Endothelial cell (in vitro differentiated cells): ENCODE results near the gene SND1. TPM values are rescaled to one million over a fixed set of nuclear protein-coding genes. Genes with fewer than 3 reads are reported as not detected.

Experiments used
- DNase-seq: peaks from one replicate; pipeline ENCODE4 v3.0.0; 2021; ENCODE audit warnings: low spot score
- H3K27ac Mint-ChIP-seq: one replicate; pipeline ENCODE4 v1.8.0; 2021; ENCODE audit warnings: mixed read lengths, inconsistent platforms; ENCODE audit not compliant: unreplicated experiment
- H3K27me3 Mint-ChIP-seq: one replicate; pipeline ENCODE4 v1.8.0; 2021; ENCODE audit warnings: mild to moderate bottlenecking, moderate library complexity, mixed read lengths, inconsistent platforms; ENCODE audit not compliant: unreplicated experiment
- H3K36me3 Mint-ChIP-seq: one replicate; pipeline ENCODE4 v1.8.0; 2021; ENCODE audit warnings: mild to moderate bottlenecking, low read depth, mixed read lengths, inconsistent platforms; ENCODE audit not compliant: unreplicated experiment
- H3K4me1 Mint-ChIP-seq: one replicate; pipeline ENCODE4 v1.8.0; 2021; ENCODE audit warnings: mild to moderate bottlenecking, mixed read lengths, inconsistent platforms; ENCODE audit not compliant: unreplicated experiment
- H3K4me3 Mint-ChIP-seq: one replicate; pipeline ENCODE4 v1.8.0; 2021; ENCODE audit warnings: mild to moderate bottlenecking, mixed read lengths, inconsistent platforms; ENCODE audit not compliant: unreplicated experiment
- H3K9me3 Mint-ChIP-seq: one replicate; pipeline ENCODE4 v1.8.0; 2021; ENCODE audit warnings: mixed read lengths, inconsistent platforms; ENCODE audit not compliant: unreplicated experiment
- CTCF ChIP-seq: fragments of 200-600 bp; sonication (generic); IDR thresholded peaks from one replicate; pipeline ENCODE4 v1.5.0; 2021; ENCODE audit warnings: antibody characterized with exemption; ENCODE audit not compliant: unreplicated experiment
- total RNA-seq: library from RNA; stranded (reverse); fragmentation: NEBNext Ultra II Directional; extraction: Animal tissue kit (Norgen Biotek cat#: 25700); gene quantifications from one replicate; pipeline ENCODE4 v1.2.1, GENCODE V29; 2021; ENCODE audit not compliant: unreplicated experiment

SND1 gene
- total RNA-seq, 1 donor from 2014 or later, result 375 TPM

GRCh38 chr7:127824682-127825081, 172.7 kb downstream of the SND1 start:
- Mint-ChIP-seq H3K27ac (peak overlapping the region; percentile 88), H3K4me3 (peak overlapping the region; percentile 28), H3K9me3 (no peaks in the 10 kb centered on the region), H3K27me3 (peaks cover 6% of the 10 kb centered on the region), H3K4me1 (peaks cover 63% of the 10 kb centered on the region), H3K36me3 (no peaks in the 10 kb centered on the region)
- DNase-seq, result no peak
- TF ChIP-seq CTCF, result no peak

GRCh38 chr7:127828843-127829500, 177.0 kb downstream of the SND1 start:
- no peak for TF ChIP-seq CTCF
- Mint-ChIP-seq H3K9me3 (no peaks in the 10 kb centered on the region), H3K4me3 (no peak overlapping the region), H3K27ac (no peak overlapping the region), H3K27me3 (peaks cover 11% of the 10 kb centered on the region), H3K4me1 (peaks cover 63% of the 10 kb centered on the region), H3K36me3 (peaks cover 10% of the 10 kb centered on the region)
- DNase-seq, result no peak

- Mint-ChIP-seq H3K27me3 (peaks cover 11% of the 10 kb centered on the region), H3K4me3 (no peak overlapping the region), H3K36me3 (peaks cover 16% of the 10 kb centered on the region), H3K4me1 (peaks cover 76% of the 10 kb centered on the region), H3K9me3 (no peaks in the 10 kb centered on the region), H3K27ac (peak overlapping the region; percentile 14)
- DNase-seq, result no peak
- no peak for TF ChIP-seq CTCF
Measured at GRCh38 chr7:127831318-127832219, 179.6 kb downstream of the SND1 start.

DNA sequence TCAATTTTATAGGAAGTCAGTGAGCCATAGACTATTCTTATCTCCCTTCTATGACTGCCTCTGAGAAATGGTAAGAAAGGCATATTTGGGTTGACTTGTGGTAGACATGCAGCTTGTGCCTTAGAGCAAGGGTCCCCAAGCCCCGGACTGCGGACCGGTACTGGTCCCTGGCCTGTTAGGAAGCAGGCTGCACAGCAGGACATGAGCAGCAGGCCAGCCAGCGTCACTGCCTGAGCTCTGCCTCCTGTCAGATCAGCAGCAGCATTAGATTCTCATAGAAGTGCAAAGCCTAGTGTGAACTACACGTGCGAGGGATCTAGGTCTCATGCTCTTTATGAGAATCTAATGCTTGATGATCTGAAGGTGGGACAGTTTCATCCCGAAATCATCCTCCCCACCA, 180.6 kb downstream of the SND1 start:
- no peak overlapping the region for H3K4me3 Mint-ChIP-seq

More for the DNA sequence above, 180.6 kb downstream of the SND1 start:
- Mint-ChIP-seq H3K27me3 (peaks cover 11% of the 10 kb centered on the region), H3K36me3 (peaks cover 21% of the 10 kb centered on the region), H3K27ac (peak overlapping the region; percentile 61), H3K4me1 (peaks cover 73% of the 10 kb centered on the region), H3K9me3 (no peaks in the 10 kb centered on the region)
- DNase-seq, result no peak
- no peak for TF ChIP-seq CTCF
